Heart left ventricle (tissue), 16 donors: ENCODE data around the gene RNF215. TPM values are rescaled to one million over a fixed set of nuclear protein-coding genes. Genes with fewer than 3 reads are reported as not detected.

Experiments
- ATAC-seq, 4 donors: fragments of 200-7000 bp; cut with Tn5 transposase; one replicate each; pipeline ENCODE4 v1.9.1; 2020 to 2022; ENCODE audit warnings: moderate library complexity in 4 of 4, mild to moderate bottlenecking in 3 of 4, moderate number of reproducible peaks in 1 of 4
- DNase-seq, 5 donors: peaks; one replicate each; pipeline ENCODE4 v3.0.0-alpha.2; 2020
- H3K27ac ChIP-seq, 12 donors: fragments of 200-600 bp; sonication (generic) in 4 of 12; one replicate each; pipeline versions ENCODE4 v1.5.0 to v1.8.0; 2016 to 2022; ENCODE audit warnings: mild to moderate bottlenecking in 2 of 12
- H3K27me3 ChIP-seq, 9 donors: fragments of 200-600 bp; sonication (generic) in 2 of 9; one replicate each; pipeline versions ENCODE4 v1.5.1 to v1.8.0; 2016 to 2022; ENCODE audit warnings: mild to moderate bottlenecking in 3 of 9
- H3K36me3 ChIP-seq, 9 donors: fragments of 200-600 bp; sonication (generic) in 2 of 9; one replicate each; pipeline versions ENCODE4 v1.5.0 to v1.8.0; 2018 to 2022; ENCODE audit warnings: mild to moderate bottlenecking in 2 of 9
- H3K4me1 ChIP-seq, 12 donors: fragments of 200-600 bp; sonication (generic) in 4 of 12; one replicate each; pipeline versions ENCODE4 v1.5.0 to v1.8.0; 2016 to 2022; ENCODE audit warnings: mild to moderate bottlenecking in 3 of 12
- H3K4me3 ChIP-seq, 12 donors: fragments of 200-600 bp; sonication (generic) in 4 of 12; one replicate each; pipeline versions ENCODE4 v1.5.0 to v1.8.0; 2017 to 2022; ENCODE audit warnings: mild to moderate bottlenecking in 9 of 12, moderate library complexity in 4 of 12
- H3K9me3 ChIP-seq, 12 donors: fragments of 200-600 bp; sonication (generic) in 4 of 12; one replicate each; pipeline versions ENCODE4 v1.5.0 to v1.8.0; 2016 to 2022; ENCODE audit warnings: mild to moderate bottlenecking in 1 of 12
- CTCF ChIP-seq, 12 donors: fragments of 200-600 bp; sonication (generic) in 4 of 12; IDR thresholded peaks; one replicate each; pipeline versions ENCODE4 v1.5.0 to v1.8.0; 2018 to 2022; ENCODE audit warnings: antibody characterized with exemption in 12 of 12, mild to moderate bottlenecking in 5 of 12
- POLR2A ChIP-seq, 2 donors: fragments of 450-650 bp; IDR thresholded peaks; one replicate each; pipeline ENCODE4 v1.6.1; 2017; ENCODE audit warnings: antibody characterized with exemption in 2 of 2, mild to moderate bottlenecking in 2 of 2, moderate library complexity in 2 of 2
- WGBS, 4 donors: extraction: QIAGEN DNeasy Blood & Tissue Kit in 2 of 4; methylation state at CpG; one replicate each; pipeline versions ENCODE4 v1.1.5 to v1.1.7; 2013 to 2018; 5-methylcytosine and 5-hydroxymethylcytosine counted together
- intact Hi-C, 10 donors: fragments of 100-400 bp; cut with DNase I; formaldehyde crosslinking; loops; one replicate each; pipeline versions ENCODE4 v1.11.1 to v1.14.2; 2022
- polyA plus RNA-seq, 2 donors: library from polyadenylated mRNA; stranded (reverse); fragments of 200-250 nt; gene quantifications; one replicate each; pipeline ENCODE4 v1.2.3, GENCODE V29; 2013
- total RNA-seq, 9 donors: library from RNA; depleted of rRNA in 2 of 9; stranded (reverse); fragments of >200 nt in 2 of 9; fragmentation: NEBNext Ultra II Directional in 3 of 9; extraction: Animal tissue kit (Norgen Biotek cat#: 25700) in 3 of 9; gene quantifications; one replicate each; pipeline versions ENCODE4 v1.1.0 to v1.2.4, GENCODE V29; 2016 to 2023
- donor health status: ischemic (EF 13 %, LVEDD 7.1; RV severe dilation, severe dysfunction).
- donor health status: healthy with polysubstance abuse.
- donor health status: DM: no; HTN: yes; CAD: no.
- donor health status: DM: no; HTN: no; CAD: no.
- donor health status: ischemic (EF 25% LVEDD 6.9; RV normal size, moderate dysfunction).
- donor health status: ischemic (EF 25% LVEDD 5.7; RV mildly dilated, moderate dysfunction).
- donor health status: healthy.
- donor health status: DM: yes; HTN: yes; CAD: no.
- donor health status: ischemic (EF 35%, LVEDD 5.7; RV mildly dilated, moderate dysfunction).
- donor health status: nonischemic (EF 11% LVEDD 7.7; RV severe dilation, severe dysfunction).
- donor health status: DM: yes; HTN: yes; CAD: no.
- donor health status: PGD.
- donor health status: ischemic (EF 29% LVEDD 5.4; RV normal size, mild dysfunction).
- donor health status: nonischemic (EF 23%, LVEDD 6.1; RV moderate dilation, normal function).

RNF215 gene
- total and polyA plus RNA-seq, 11 donors = 3.3 to 12.2 (median 6.7) TPM

- H3K4me1 ChIP-seq = peaks cover 0 to 18% (median 9%) of the 10 kb centered on the region in 12 donors
- H3K36me3 ChIP-seq = no peaks in the 10 kb centered on the region
- H3K9me3 ChIP-seq = no peaks in the 10 kb centered on the region
- TF ChIP-seq POLR2A (IDR thresholded peaks at IDR 0.05) (no peak), CTCF (IDR thresholded peaks at IDR 0.05) (no peak)
- intact Hi-C loops = loop anchor here in 1 of 10 donors (10.0 kb wide), 1 partner anchor 356 kb away; no protein-coding TSS in a partner anchor
- peaks cover 4 to 33% (median 26%) of the 10 kb centered on the region in 9 donors for H3K27me3 ChIP-seq
- ATAC-seq (peak in 2 of 4 donors; percentile 4 to 11), DNase-seq (no peak)
- no peak overlapping the region for H3K27ac ChIP-seq
- 55 to 65% (median 62%) methylated on average over 24 to 25 of the region's 25 CpGs for WGBS, 4 donors
- no peak overlapping the region for H3K4me3 ChIP-seq
These were observed 11.8 kb upstream of the RNF215 start for GRCh38 chr22:30398685-30399680.

- 18 to 24% (median 20%) methylated on average over 10 to 11 of the region's 11 CpGs for WGBS, 4 donors
- Histone ChIP-seq H3K9me3 (no peaks in the 10 kb centered on the region), H3K4me1 (peaks cover 0 to 18% (median 9%) of the 10 kb centered on the region in 12 donors), H3K27me3 (peaks cover 4 to 40% (median 26%) of the 10 kb centered on the region in 9 donors), H3K27ac (peak overlapping the region in 1 of 12 donors; percentile 61), H3K36me3 (no peaks in the 10 kb centered on the region), H3K4me3 (peak overlapping the region; percentile 31 to 68 (median 58))
- DNase-seq (no peak), ATAC-seq (peak in 3 of 4 donors; percentile 3 to 23 (median 8))
- TF ChIP-seq POLR2A (IDR thresholded peaks at IDR 0.05) (no peak), CTCF (IDR thresholded peaks at IDR 0.05) (no peak)
- intact Hi-C loops = loop anchor here in 1 of 10 donors (10.0 kb wide), 1 partner anchor 357 kb away; no protein-coding TSS in a partner anchor
These were observed 10.7 kb upstream of the RNF215 start for GRCh38 chr22:30397656-30398635.

GRCh38 chr22:30396871-30397655 lies 9.9 kb upstream of the RNF215 start, which contains the start of gene SEC14L2:
Gene SEC14L2 (plus strand): TSS chr22:30397018. CDS start chr22:30397117, 99 bp downstream.
- ATAC-seq (peak; percentile 47 to 85 (median 70)), DNase-seq (peak; percentile 49 to 82 (median 71))
- WGBS, 4 donors = 1 to 4% (median 2%) methylated on average over 38 to 56 of the region's 56 CpGs
- intact Hi-C loops = loop anchor here in 1 of 10 donors (10.0 kb wide), 1 partner anchor 358 kb away; no protein-coding TSS in a partner anchor
- Histone ChIP-seq H3K27me3 (peaks cover 4 to 41% (median 26%) of the 10 kb centered on the region in 9 donors), H3K4me3 (peak within 1 kb of the TSS; percentile 31 to 68 (median 58)), H3K36me3 (no peaks in the 10 kb centered on the region), H3K9me3 (no peaks in the 10 kb centered on the region), H3K27ac (peak within 1 kb of the TSS in 4 of 12 donors; percentile 1 to 61 (median 31)), H3K4me1 (peaks cover 0 to 18% (median 9%) of the 10 kb centered on the region in 12 donors)
- no peak for TF ChIP-seq POLR2A (IDR thresholded peaks at IDR 0.05)
- no peak for TF ChIP-seq CTCF (IDR thresholded peaks at IDR 0.05)
